ENCODE data around the gene CACNA1S.

DNA sequence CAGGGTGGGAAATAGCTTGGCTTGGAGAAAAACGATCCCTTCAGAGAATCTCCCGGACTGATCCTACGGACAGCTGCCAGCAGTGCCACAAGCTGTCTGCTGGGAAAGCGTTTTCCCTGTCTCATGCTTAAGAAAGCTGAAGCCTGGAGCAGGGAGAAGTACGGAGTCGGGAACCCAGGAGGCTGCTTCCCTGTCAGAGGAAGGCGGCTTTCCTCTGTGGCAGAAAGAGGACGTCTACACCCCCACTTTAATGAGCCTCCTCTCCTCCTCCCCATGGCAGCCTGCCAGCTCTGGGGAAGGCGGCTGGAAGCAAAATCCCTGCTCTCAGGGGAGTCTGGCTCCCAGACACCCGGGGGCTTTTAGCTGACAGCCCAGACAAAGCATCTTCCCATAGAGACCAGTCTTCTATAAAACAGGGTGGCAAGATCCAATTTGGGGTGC lies 96.0 kb downstream of the CACNA1S start:
- TF ChIP-seq, protein P1, sequence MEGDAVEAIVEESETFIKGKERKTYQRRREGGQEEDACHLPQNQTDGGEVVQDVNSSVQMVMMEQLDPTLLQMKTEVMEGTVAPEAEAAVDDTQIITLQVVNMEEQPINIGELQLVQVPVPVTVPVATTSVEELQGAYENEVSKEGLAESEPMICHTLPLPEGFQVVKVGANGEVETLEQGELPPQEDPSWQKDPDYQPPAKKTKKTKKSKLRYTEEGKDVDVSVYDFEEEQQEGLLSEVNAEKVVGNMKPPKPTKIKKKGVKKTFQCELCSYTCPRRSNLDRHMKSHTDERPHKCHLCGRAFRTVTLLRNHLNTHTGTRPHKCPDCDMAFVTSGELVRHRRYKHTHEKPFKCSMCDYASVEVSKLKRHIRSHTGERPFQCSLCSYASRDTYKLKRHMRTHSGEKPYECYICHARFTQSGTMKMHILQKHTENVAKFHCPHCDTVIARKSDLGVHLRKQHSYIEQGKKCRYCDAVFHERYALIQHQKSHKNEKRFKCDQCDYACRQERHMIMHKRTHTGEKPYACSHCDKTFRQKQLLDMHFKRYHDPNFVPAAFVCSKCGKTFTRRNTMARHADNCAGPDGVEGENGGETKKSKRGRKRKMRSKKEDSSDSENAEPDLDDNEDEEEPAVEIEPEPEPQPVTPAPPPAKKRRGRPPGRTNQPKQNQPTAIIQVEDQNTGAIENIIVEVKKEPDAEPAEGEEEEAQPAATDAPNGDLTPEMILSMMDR (conservative IDR thresholded peaks at IDR 0.05; ENCODE audit: low read depth, low read length): no peak
- TF ChIP-seq POLR2A (IDR thresholded peaks at IDR 0.05; ENCODE audit: low read depth, low read length) (no peak), BHLHE40 (IDR thresholded peaks at IDR 0.05; ENCODE audit: low read depth, low read length) (no peak)

All from IMR-90 (cell line).